ENCODE results near the gene FAM89B. TPM values are rescaled to one million over a fixed set of nuclear protein-coding genes. Genes with fewer than 3 reads are reported as not detected.

FAM89B gene
- total RNA-seq, 4 donors from 2014 or later: 86.6 to 154 (median 119) TPM

DNA sequence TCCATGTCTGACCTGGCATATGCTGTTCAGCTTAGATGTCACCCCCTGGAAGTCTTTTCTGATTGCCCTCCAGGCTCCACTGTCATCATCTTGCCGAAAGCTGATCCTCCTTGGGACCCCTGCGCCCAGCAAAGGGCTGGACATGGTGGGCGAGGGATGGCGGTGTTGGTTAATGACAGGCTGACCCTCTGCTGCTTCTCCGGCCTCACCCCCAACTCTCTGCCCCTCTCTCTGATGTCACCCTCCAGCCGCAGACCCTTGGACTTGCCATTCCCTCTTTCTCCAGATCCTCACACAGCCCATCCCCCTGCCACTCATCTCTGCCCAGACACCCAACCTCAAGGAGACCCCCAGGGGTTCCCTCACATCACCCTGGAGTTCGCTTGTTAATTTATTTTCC lies 5.8 kb downstream of the FAM89B start:
- Histone ChIP-seq H3K4me1 (peaks cover 52 to 61% of the 10 kb centered on the region in 2 donors), H3K27ac (peak overlapping the region; percentile 100), H3K9me3 (no peaks in the 10 kb centered on the region), H3K36me3 (peaks cover 0 to 33% of the 10 kb centered on the region in 2 donors), H3K27me3 (no peaks in the 10 kb centered on the region), H3K4me3 (peak overlapping the region; percentile 65 to 97 (median 80))
- intact Hi-C loops (cut with DNase I; ENCODE audit: low total_unique reads) (loop anchor here (5.0 kb wide), 1 partner anchor 721 kb away; no protein-coding TSS in a partner anchor), in situ Hi-C loops (cut with MboI; ENCODE audit: low sequenced_read_pairs in 4 of 4) (no loop called here)
- no peak for DNase-seq
- no peak for TF ChIP-seq POLR2A (IDR thresholded peaks at IDR 0.05)
- TF ChIP-seq, protein P1, sequence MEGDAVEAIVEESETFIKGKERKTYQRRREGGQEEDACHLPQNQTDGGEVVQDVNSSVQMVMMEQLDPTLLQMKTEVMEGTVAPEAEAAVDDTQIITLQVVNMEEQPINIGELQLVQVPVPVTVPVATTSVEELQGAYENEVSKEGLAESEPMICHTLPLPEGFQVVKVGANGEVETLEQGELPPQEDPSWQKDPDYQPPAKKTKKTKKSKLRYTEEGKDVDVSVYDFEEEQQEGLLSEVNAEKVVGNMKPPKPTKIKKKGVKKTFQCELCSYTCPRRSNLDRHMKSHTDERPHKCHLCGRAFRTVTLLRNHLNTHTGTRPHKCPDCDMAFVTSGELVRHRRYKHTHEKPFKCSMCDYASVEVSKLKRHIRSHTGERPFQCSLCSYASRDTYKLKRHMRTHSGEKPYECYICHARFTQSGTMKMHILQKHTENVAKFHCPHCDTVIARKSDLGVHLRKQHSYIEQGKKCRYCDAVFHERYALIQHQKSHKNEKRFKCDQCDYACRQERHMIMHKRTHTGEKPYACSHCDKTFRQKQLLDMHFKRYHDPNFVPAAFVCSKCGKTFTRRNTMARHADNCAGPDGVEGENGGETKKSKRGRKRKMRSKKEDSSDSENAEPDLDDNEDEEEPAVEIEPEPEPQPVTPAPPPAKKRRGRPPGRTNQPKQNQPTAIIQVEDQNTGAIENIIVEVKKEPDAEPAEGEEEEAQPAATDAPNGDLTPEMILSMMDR (IDR thresholded peaks at IDR 0.05 in 4 of 5, conservative IDR thresholded peaks at IDR 0.05 in 1 of 5): no peak
- no peak for ATAC-seq

DNA sequence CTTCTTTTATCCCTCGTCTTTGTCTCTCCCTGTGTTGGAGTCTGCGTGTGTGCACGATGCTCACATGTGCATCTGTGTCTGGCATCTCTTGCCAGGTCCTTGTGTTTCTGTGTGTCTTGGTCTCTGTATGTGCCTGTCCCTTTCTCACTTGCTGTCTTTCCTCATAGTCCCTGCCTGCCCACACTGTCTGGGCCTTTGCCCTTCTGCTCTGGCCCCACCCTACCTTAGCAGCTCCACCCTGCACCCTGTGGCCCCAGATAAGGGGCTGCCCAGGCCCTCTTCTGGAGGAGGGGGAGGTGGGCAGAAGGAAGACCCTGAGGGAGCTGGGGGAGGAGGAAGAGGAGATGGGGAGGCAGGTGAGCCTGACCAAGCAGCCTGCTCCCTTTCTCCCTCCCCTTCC lies 6.3 kb downstream of the FAM89B start:
- peaks cover 0 to 37% of the 10 kb centered on the region in 2 donors for H3K36me3 ChIP-seq
- in situ Hi-C loops (cut with MboI; ENCODE audit: low sequenced_read_pairs in 4 of 4): no loop called here
- peak overlapping the region in 2 of 4 donors; percentile 65 to 84 for H3K4me3 ChIP-seq
- peak in 1 of 2 donors; percentile 21 for TF ChIP-seq POLR2A (IDR thresholded peaks at IDR 0.05)
- TF ChIP-seq, protein P1 (IDR thresholded peaks at IDR 0.05 in 4 of 5, conservative IDR thresholded peaks at IDR 0.05 in 1 of 5): no peak
- intact Hi-C loops (cut with DNase I; ENCODE audit: low total_unique reads): loop anchor here (5.0 kb wide), 1 partner anchor 721 kb away; no protein-coding TSS in a partner anchor
- ATAC-seq (no peak), DNase-seq (no peak)
- no peaks in the 10 kb centered on the region for H3K9me3 ChIP-seq
- peak overlapping the region; percentile 100 for H3K27ac ChIP-seq
- H3K4me1 ChIP-seq: peaks cover 47 to 55% of the 10 kb centered on the region in 2 donors
- H3K27me3 ChIP-seq: no peaks in the 10 kb centered on the region

DNA sequence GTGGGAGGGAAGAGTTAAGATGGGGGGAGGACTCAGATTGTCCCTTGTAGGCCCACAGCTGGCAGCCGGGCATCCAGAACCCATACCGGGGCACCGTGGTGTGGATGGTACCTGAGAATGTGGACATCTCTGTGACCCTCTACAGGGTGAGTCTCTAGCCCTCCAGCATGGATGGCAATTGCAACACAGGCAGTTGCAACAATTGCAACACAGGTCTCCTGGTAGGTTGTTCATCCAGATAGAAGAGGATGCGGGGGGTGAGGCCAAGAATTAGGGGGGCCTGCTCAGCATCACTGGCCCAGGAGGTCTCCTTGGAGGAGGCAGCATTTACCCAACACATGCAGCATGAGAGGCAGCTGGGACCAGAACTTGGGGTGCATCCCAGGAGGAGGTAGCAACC lies 7.0 kb downstream of the FAM89B start:
- Histone ChIP-seq H3K4me3 (no peak overlapping the region), H3K9me3 (no peaks in the 10 kb centered on the region), H3K4me1 (peaks cover 49 to 55% of the 10 kb centered on the region in 2 donors), H3K27me3 (no peaks in the 10 kb centered on the region), H3K27ac (peak overlapping the region; percentile 100), H3K36me3 (peaks cover 0 to 44% of the 10 kb centered on the region in 2 donors)
- ATAC-seq (no peak), DNase-seq (peak in 1 of 2 donors; percentile 64)
- no peak for TF ChIP-seq POLR2A (IDR thresholded peaks at IDR 0.05)
- TF ChIP-seq, protein P1 (IDR thresholded peaks at IDR 0.05 in 4 of 5, conservative IDR thresholded peaks at IDR 0.05 in 1 of 5): no peak
- in situ Hi-C loops (cut with MboI; ENCODE audit: low sequenced_read_pairs in 4 of 4) (no loop called here), intact Hi-C loops (cut with DNase I; ENCODE audit: low total_unique reads) (loop anchor here (5.0 kb wide), 1 partner anchor 722 kb away; no protein-coding TSS in a partner anchor)

DNA sequence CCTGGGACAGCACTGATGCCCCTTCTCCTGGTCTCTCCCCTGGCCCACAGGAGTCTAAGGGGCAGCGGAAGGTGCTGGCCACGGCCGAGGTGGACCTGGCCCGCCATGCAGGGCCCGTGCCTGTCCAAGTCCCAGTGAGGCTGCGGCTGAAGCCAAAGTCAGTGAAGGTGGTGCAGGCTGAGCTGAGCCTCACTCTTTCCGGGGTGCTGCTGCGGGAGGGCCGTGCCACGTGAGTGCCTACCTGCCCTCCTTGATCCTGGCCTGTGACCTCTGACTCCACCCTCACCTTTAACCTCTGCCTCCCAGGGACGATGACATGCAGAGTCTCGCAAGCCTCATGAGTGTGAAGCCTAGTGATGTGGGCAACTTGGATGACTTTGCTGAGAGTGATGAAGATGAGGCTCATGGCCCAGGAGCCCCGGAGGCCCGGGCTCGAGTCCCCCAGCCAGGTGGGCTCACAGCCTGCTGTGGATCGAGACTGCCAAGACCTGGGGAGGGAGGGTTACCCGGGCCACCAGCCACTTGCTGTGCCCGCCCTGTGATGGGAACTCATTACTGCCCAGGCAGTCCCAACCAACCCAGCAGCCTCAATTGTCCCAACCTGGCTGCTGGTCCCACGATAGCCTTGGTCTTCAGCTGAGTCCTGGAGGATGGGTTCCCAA lies 7.8 kb downstream of the FAM89B start:
- in situ Hi-C loops (cut with MboI; ENCODE audit: low sequenced_read_pairs in 4 of 4) (no loop called here), intact Hi-C loops (cut with DNase I; ENCODE audit: low total_unique reads) (no loop called here)
- no peak overlapping the region for H3K4me3 ChIP-seq
- no peaks in the 10 kb centered on the region for H3K27me3 ChIP-seq
- H3K27ac ChIP-seq: peak overlapping the region; percentile 100
- peaks cover 44 to 52% of the 10 kb centered on the region in 2 donors for H3K4me1 ChIP-seq
- no peak for DNase-seq
- peaks cover 0 to 49% of the 10 kb centered on the region in 2 donors for H3K36me3 ChIP-seq
- no peak for ATAC-seq
- H3K9me3 ChIP-seq: no peaks in the 10 kb centered on the region
- TF ChIP-seq, protein P1 (IDR thresholded peaks at IDR 0.05 in 4 of 5, conservative IDR thresholded peaks at IDR 0.05 in 1 of 5): no peak

All from gastrocnemius medialis (tissue), 4 donors.